Activated naive CD8-positive, alpha-beta T cell treated with anti-CD3 and anti-CD28 coated beads, Interleukin-2, amount 50 U/mL, for 16 hours (primary cell): Measurements from ENCODE around the gene EEF1A1.

Experiments used
- DNase-seq: peaks from one replicate; pipeline ENCODE4 v3.0.0-alpha.2; 2020; ENCODE audit warnings: low read depth, low spot score

EEF1A1 gene

GRCh38 chr6:73505142-73505541 is 15.7 kb downstream of the EEF1A1 start:
- no peak for DNase-seq

GRCh38 chr6:73504160-73504559 is 16.7 kb downstream of the EEF1A1 start:
- DNase-seq, result no peak

- DNase-seq, result no peak
Observed at GRCh38 chr6:73503027-73503772, 17.6 kb downstream of the EEF1A1 start.

GRCh38 chr6:73497915-73498314 is 22.9 kb downstream of the EEF1A1 start:
- DNase-seq, result no peak

- no peak for DNase-seq
Observed at GRCh38 chr6:73491377-73491776, 29.5 kb downstream of the EEF1A1 start.

- no peak for DNase-seq
Observed at GRCh38 chr6:73487473-73487872, 33.4 kb downstream of the EEF1A1 start.

- DNase-seq, result no peak
Observed at GRCh38 chr6:73484438-73484837, 36.4 kb downstream of the EEF1A1 start.

GRCh38 chr6:73481969-73482368 is 38.9 kb downstream of the EEF1A1 start:
- no peak for DNase-seq

GRCh38 chr6:73477407-73477806 is 43.4 kb downstream of the EEF1A1 start:
- DNase-seq, result no peak

GRCh38 chr6:73476723-73477122 is 44.1 kb downstream of the EEF1A1 start:
- DNase-seq, result no peak

- no peak for DNase-seq
Observed at GRCh38 chr6:73471686-73472290, 49.0 kb downstream of the EEF1A1 start.
